ENCODE data around the gene NECTIN2.
"Not testable (repeated sequence)": the region's sequence is repeated elsewhere in the genome, so short reads cannot be mapped to it uniquely, and the experiment has no call there.

The NECTIN2 gene

DNA sequence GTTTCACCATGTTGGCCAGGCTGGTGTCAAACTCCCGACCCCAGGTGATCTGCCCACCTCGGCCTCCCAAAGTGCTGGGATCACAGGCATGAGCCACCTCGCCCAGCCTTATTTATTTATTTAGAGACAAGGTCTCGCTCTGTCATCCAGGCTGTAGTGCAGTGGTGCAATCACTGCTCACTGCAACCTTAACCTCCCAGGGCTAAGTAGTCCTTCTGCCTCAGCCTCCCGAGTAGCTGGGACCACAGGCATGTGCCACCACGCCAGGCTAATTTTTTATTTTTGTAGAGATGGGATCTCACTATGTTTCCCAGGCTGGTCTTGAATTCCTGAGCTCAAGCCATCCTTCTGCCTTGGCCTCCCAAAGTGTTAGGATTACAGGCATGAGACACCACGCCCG, 11.7 kb upstream of the NECTIN2 start:
- not testable (repeated sequence) for H3K36me3 Mint-ChIP-seq; H3K4me1 Mint-ChIP-seq; ATAC-seq; H3K4me3 Mint-ChIP-seq; H3K27ac Mint-ChIP-seq; H3K9me3 Mint-ChIP-seq; DNase-seq (ENCODE audit: low spot score in 2 of 2)

DNA sequence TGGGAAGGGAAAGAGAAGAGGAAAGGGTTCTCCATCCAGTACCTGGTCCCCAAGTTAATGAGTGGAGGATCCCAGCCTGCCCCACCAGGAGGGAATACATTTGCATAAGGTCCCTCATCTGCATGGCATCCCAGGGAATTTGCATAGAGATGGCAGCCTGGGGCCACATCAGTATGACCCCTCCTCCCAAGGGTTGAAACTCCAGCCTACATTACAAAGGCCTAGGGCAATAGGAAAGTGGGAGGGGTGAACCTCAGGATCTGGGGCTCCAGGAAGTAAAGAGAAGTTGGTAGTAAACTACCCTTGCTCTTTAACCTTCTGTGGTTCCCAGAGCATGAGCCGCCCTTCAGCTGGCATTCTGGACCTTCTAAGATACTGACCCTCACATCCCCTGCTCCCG, 6.8 kb upstream of the NECTIN2 start:
- H3K27ac Mint-ChIP-seq = no peak overlapping the region
- H3K36me3 Mint-ChIP-seq = no peaks in the 10 kb centered on the region
- H3K9me3 Mint-ChIP-seq = no peaks in the 10 kb centered on the region
- H3K4me1 Mint-ChIP-seq = peaks cover 8% of the 10 kb centered on the region
- no peak overlapping the region for H3K4me3 Mint-ChIP-seq
- ATAC-seq = no peak
- DNase-seq (ENCODE audit: low spot score in 2 of 2) = no peak

GRCh38 chr19:44840811-44841210, 5.3 kb upstream of the NECTIN2 start:
- ATAC-seq (no peak), DNase-seq (ENCODE audit: low spot score in 2 of 2) (no peak)
- Mint-ChIP-seq H3K9me3 (no peaks in the 10 kb centered on the region), H3K4me1 (peaks cover 21% of the 10 kb centered on the region), H3K27ac (no peak overlapping the region), H3K4me3 (no peak overlapping the region), H3K36me3 (peaks cover 6% of the 10 kb centered on the region)

GRCh38 chr19:44841231-44841630, 4.9 kb upstream of the NECTIN2 start:
- DNase-seq (ENCODE audit: low spot score in 2 of 2) (no peak), ATAC-seq (no peak)
- Mint-ChIP-seq H3K4me3 (no peak overlapping the region), H3K9me3 (no peaks in the 10 kb centered on the region), H3K36me3 (peaks cover 6% of the 10 kb centered on the region), H3K4me1 (peaks cover 21% of the 10 kb centered on the region), H3K27ac (no peak overlapping the region)

- H3K36me3 Mint-ChIP-seq = peaks cover 6% of the 10 kb centered on the region
- peak overlapping the region; percentile 88 for H3K27ac Mint-ChIP-seq
- ATAC-seq (no peak), DNase-seq (ENCODE audit: low spot score in 2 of 2) (no peak)
- peaks cover 44% of the 10 kb centered on the region for H3K4me1 Mint-ChIP-seq
- no peaks in the 10 kb centered on the region for H3K9me3 Mint-ChIP-seq
- H3K4me3 Mint-ChIP-seq = peak overlapping the region; percentile 80
Measured at GRCh38 chr19:44845286-44845611, 848 bp upstream of the NECTIN2 start.

DNA sequence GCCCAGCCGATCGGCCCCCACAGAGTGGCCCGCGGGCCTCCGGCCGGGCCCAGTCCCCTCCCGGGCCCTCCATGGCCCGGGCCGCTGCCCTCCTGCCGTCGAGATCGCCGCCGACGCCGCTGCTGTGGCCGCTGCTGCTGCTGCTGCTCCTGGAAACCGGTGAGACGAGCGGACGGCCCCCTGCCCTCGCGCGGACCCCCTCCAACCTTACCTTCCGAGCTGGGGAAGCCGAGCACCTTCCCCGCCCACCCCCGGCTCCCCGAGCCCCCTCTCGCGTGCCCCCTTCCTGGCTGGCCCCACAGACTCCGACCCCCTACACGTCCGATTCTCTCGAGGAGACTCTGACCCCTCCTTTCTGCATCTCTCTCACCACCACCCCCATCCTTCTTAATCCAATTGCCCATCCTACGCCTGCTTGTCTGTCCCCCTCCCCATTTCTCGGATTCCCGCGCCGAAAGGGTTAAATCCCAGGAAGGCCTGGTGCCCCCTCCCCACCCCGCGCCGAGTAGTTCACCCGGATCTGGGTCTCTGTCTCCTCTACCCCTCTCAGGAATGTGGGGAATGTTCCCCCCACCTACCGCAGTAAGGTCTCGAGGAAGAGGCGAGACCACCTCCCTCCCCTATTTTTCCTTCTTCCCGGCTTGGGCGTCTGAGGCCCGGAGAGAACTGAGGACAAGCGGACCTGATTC, 502 bp downstream of the NECTIN2 start:
- Mint-ChIP-seq H3K36me3 (peaks cover 6% of the 10 kb centered on the region), H3K27ac (peak overlapping the region; percentile 88), H3K4me3 (peak overlapping the region; percentile 80), H3K9me3 (no peaks in the 10 kb centered on the region), H3K4me1 (peaks cover 39% of the 10 kb centered on the region)
- no peak for ATAC-seq
- no peak for DNase-seq (ENCODE audit: low spot score in 2 of 2)

DNA sequence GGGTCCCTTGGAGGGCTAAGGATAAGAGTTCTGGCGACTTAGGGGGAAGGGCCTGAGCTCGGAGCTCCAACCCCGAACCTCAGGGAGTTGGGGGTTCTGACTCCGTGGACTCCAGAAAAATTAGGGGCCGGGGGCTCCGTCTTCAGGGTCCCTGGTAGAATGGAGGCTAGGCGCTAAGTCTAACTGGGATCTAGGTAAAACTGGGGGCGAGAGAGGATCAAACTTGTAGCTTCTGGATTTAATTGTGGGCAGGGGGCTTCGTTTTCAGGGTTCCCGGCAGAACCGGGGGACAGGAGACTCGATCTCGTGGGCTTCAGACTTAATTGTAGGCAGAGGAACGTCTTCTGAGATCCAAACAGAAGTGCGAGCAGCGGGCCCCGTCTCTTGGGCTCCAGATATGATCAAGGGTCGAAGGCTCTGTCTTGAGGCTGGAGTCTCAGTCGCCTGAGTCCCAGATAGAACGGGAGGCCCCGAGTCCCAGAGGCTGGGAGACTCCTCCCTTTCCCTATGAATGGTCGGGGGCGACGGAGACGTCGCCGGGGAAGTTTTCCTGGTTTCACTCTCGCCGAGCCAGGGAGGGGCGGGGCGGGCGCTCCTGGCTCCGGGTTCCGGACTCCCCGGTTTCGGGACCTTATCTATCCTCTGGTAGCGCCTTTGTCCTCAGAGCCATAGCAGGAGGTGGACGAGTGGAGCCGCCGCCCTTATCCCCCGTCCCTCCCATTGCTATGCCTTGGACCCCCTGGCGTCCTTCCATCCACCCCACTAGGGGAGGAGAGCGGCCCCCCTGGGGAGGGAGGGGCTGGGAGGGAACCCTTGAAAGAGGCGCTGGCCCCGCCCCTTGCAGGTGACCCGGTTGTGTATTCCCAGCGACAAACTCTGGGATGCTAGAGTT, 1.3 kb downstream of the NECTIN2 start:
- peak overlapping the region; percentile 80 for H3K4me3 Mint-ChIP-seq
- no peak for DNase-seq (ENCODE audit: low spot score in 2 of 2)
- peaks cover 6% of the 10 kb centered on the region for H3K36me3 Mint-ChIP-seq
- peak overlapping the region; percentile 88 for H3K27ac Mint-ChIP-seq
- no peaks in the 10 kb centered on the region for H3K9me3 Mint-ChIP-seq
- H3K4me1 Mint-ChIP-seq = peaks cover 36% of the 10 kb centered on the region
- no peak for ATAC-seq

DNA sequence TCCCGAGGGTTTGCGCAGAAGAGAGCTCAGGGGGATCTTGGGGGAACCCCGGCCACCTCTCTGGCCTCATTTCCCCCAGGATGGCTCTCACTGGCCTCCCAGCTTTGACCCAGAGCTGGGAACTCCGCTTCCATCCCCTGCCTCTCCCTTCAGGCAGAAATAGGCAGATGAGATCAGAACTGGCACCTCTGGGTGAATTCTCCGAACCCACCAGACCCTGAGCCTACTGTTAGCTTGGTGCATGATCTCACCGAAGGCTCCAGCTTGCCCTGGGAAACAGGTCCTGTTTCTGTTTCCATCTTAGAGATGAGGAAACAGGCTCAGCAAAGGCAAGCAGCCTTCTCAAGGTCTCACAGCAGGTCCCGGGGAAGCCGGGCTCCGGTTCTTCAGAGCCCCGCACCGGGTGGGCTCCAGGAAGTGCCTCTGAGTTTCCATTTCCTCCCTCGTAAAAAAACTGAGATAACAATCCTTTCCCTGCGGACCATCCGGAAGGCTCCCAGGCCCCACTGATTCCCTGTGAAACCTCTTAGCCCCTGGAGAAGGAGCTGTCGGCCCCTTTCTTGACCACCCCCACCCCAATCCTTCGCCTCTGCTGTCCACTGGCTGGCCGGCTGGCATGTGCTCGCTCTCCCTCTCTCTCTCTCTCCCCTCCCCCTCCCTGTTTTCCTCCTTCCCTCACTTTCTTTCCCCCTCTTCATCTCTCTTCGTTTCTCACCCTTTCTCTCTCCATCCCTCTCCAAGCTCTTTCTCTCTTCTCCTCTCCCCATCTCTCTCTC, 2.1 kb downstream of the NECTIN2 start:
- Mint-ChIP-seq H3K27ac (no peak overlapping the region), H3K36me3 (peaks cover 6% of the 10 kb centered on the region), H3K4me3 (peak overlapping the region; percentile 80), H3K9me3 (no peaks in the 10 kb centered on the region), H3K4me1 (peaks cover 36% of the 10 kb centered on the region)
- ATAC-seq = no peak
- no peak for DNase-seq (ENCODE audit: low spot score in 2 of 2)

- no peak for ATAC-seq
- peaks cover 6% of the 10 kb centered on the region for H3K36me3 Mint-ChIP-seq
- DNase-seq (ENCODE audit: low spot score in 2 of 2) = no peak
- H3K9me3 Mint-ChIP-seq = no peaks in the 10 kb centered on the region
- H3K4me3 Mint-ChIP-seq = peak overlapping the region; percentile 80
- peaks cover 36% of the 10 kb centered on the region for H3K4me1 Mint-ChIP-seq
- H3K27ac Mint-ChIP-seq = no peak overlapping the region
Measured at GRCh38 chr19:44848812-44849447, 2.8 kb downstream of the NECTIN2 start.

GRCh38 chr19:44850641-44851109, 4.6 kb downstream of the NECTIN2 start:
- ATAC-seq = no peak
- Mint-ChIP-seq H3K9me3 (no peaks in the 10 kb centered on the region), H3K27ac (no peak overlapping the region), H3K36me3 (no peaks in the 10 kb centered on the region), H3K4me1 (peaks cover 25% of the 10 kb centered on the region), H3K4me3 (no peak overlapping the region)
- DNase-seq (ENCODE audit: low spot score in 2 of 2) = no peak

- H3K27ac Mint-ChIP-seq = peak overlapping the region; percentile 80
- DNase-seq (ENCODE audit: low spot score in 2 of 2) = no peak
- H3K9me3 Mint-ChIP-seq = no peaks in the 10 kb centered on the region
- H3K4me3 Mint-ChIP-seq = no peak overlapping the region
- H3K4me1 Mint-ChIP-seq = peaks cover 23% of the 10 kb centered on the region
- peak; percentile 33 for ATAC-seq
- H3K36me3 Mint-ChIP-seq = no peaks in the 10 kb centered on the region
Measured at GRCh38 chr19:44851427-44851826, 5.3 kb downstream of the NECTIN2 start.

DNA sequence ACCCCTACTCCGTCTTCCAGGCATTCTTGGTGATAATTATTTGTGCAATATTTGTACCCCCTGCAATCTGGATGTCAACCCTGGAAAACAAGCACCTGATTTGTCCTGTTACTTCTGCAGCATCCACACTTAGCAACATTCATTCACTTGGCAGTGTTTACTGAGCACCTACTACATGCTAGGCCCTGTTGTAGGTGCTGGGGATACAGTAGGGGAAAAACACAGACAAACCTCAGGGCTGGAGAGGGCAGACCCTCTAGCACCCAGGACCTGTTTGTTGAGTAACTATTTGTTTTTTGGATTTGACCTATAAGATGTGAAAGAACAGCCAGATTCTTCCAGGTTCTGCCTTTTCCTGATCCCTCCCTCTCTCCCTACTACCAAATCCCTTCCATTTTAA, 9.5 kb downstream of the NECTIN2 start:
- no peak for DNase-seq (ENCODE audit: low spot score in 2 of 2)
- H3K36me3 Mint-ChIP-seq = no peaks in the 10 kb centered on the region
- H3K4me3 Mint-ChIP-seq = no peak overlapping the region
- H3K27ac Mint-ChIP-seq = no peak overlapping the region
- H3K4me1 Mint-ChIP-seq = no peaks in the 10 kb centered on the region
- H3K9me3 Mint-ChIP-seq = no peaks in the 10 kb centered on the region
- ATAC-seq = no peak

GRCh38 chr19:44856421-44857083, 10.5 kb downstream of the NECTIN2 start:
- H3K4me3 Mint-ChIP-seq = no peak overlapping the region
- ATAC-seq = no peak
- no peak overlapping the region for H3K27ac Mint-ChIP-seq
- no peaks in the 10 kb centered on the region for H3K9me3 Mint-ChIP-seq
- no peak for DNase-seq (ENCODE audit: low spot score in 2 of 2)
- H3K4me1 Mint-ChIP-seq = no peaks in the 10 kb centered on the region
- no peaks in the 10 kb centered on the region for H3K36me3 Mint-ChIP-seq

GRCh38 chr19:44857837-44858236, 11.7 kb downstream of the NECTIN2 start:
- H3K9me3 Mint-ChIP-seq = no peaks in the 10 kb centered on the region
- no peak overlapping the region for H3K27ac Mint-ChIP-seq
- DNase-seq (ENCODE audit: low spot score in 2 of 2) = no peak
- no peaks in the 10 kb centered on the region for H3K4me1 Mint-ChIP-seq
- H3K4me3 Mint-ChIP-seq = no peak overlapping the region
- H3K36me3 Mint-ChIP-seq = no peaks in the 10 kb centered on the region
- no peak for ATAC-seq

DNA sequence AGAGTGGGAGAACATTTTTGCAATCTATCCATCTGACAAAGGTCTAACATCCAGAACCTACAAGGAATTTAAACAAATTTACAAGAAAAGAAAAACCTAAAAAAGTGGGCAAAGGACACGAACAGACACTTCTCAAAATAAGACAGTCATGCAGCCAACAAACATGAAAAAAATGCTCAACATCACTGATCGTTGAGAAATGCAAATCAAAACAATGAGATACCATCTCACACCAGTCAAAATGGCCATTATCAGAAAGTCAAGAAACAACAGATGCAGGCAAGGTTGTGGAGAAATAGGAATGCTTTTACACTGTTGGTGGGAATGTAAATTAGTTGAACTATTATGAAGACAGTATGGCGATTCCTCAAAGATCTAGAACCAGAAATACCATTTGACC, 15.5 kb downstream of the NECTIN2 start:
- not testable (repeated sequence) for H3K27ac Mint-ChIP-seq; H3K9me3 Mint-ChIP-seq; ATAC-seq; DNase-seq (ENCODE audit: low spot score in 2 of 2); H3K4me3 Mint-ChIP-seq; H3K36me3 Mint-ChIP-seq; H3K4me1 Mint-ChIP-seq

Measured in stimulated activated effector memory CD8-positive, alpha-beta T cell treated with anti-CD3 and anti-CD28 coated beads, Interleukin-12 subunit alpha, Interleukin-12 subunit beta, amount 100 ng/mL, for 72 hours (primary cell).